ENCODE measurements around the gene NPHP1.
A peak's percentile ranks its signal among the peaks of the same experiment; 100 is the strongest.
"Not testable (repeated sequence)": the region's sequence is repeated elsewhere in the genome, so short reads cannot be mapped to it uniquely, and the experiment has no call there.

Gene NPHP1

DNA sequence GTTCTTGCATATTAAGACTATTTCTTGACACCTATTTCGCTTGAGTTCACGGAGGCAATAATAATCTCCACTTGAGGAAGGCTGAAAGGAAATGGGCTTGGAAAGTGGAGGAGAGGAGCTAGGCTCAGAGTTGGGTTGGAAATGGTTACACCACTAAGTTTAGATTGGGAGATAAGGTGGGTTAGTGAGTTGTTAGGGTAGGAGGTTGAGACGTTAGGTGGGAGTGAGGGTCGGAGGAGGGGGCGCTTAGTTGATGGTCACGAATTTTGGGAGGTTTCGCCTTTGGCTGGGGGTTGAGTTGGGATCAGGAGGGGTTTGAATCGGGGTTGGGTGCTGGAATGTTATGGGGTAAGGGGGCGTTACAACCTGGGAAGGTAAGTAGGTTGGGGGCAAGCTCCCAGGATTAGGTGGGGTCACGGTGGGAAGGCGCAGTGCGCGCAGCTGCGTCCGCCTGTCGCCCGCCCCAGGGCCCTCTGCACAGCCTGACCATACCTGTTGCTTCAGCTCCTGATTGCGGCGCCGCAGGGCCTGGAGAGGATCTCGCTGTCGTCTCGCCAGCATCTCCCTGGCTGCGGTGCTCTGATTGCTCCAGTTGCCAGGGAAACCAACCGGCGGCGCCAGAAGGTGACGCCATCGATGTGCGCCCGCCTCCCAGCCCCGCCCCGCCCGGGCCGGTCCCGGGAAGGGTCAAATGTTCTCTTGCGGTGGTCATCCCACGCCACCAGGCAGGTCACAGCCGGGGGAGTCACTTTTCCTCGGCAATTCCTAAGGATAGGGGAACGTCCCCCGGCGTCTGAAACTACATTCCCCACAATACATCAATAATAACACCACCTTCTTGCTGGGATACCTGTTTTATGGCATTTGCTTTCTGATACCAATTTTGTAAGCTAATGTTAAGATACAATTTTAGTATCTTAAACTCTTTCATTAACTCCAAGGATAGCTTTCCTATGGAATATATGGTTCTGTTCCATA lies at the start of gene NPHP1:
NPHP1 (minus strand) TSS at position 606 of the 978 bp plus-strand sequence; CDS start at position 561, 45 bp downstream.
- no peak for DNase-seq (ENCODE audit: low read depth, low spot score)
- TF ChIP-seq FOXP2 (optimal IDR thresholded peaks at IDR 0.05; ENCODE audit: control extremely low read depth, extremely low read length, insufficient read depth) (no peak), POLR2AphosphoS5 (IDR thresholded peaks at IDR 0.05; ENCODE audit: borderline replicate concordance, low read depth, low read length) (peak; percentile 71), EZH2 (IDR thresholded peaks at IDR 0.05) (no peak)
- H3K9ac ChIP-seq (ENCODE audit: insufficient read length) = peak within 1 kb of the TSS; percentile 64
- H3K27ac ChIP-seq = no peak within 1 kb of the TSS
- H3K36me3 ChIP-seq (ENCODE audit: insufficient read depth, low read length) = peaks cover 1% of the 10 kb centered on the region; the same call in 1 of the 2 replicates
- peak within 1 kb of the TSS; percentile 86 for H3K4me3 ChIP-seq
- no peaks in the 10 kb centered on the region for H3K9me3 ChIP-seq (ENCODE audit: low read depth, low read length)

DNA sequence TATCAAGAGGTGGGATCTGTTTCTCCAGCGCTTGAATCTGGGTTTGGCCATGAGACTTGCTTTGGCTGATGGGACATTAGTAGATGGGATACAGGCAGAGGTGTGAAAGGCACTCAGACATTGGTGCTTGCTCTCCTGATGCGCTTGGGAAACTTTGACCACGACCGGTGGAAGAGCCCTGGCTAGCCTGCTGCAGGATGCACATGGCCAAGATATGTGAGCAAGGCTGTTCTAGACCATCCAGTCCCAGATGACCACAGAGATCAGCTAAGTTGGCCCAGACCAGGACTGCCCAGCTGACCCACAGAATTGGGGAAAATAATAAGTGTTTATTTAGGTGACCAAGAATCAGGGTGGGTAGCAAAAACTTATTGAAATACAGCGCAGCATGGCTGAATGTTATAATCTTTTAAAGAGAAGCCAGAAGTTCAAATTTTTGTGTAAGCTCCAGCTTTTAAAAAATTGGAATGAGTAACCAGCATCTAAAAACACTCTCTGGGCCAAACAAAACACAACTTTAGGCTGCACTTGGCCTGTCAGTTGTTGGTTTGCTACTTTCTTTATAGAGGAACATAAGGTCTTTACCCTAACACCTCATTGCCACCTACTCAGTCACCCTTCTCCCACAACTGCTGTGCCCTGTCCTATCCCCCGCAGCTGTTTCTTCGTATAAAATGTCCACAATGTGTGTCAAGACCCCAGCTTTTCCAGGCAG lies 43.4 kb upstream of the NPHP1 start:
- not testable (repeated sequence) for DNase-seq (ENCODE audit: low read depth, low spot score); H3K9ac ChIP-seq (ENCODE audit: insufficient read length); H3K9me3 ChIP-seq (ENCODE audit: low read depth, low read length); H3K27ac ChIP-seq; H3K36me3 ChIP-seq (ENCODE audit: insufficient read depth, low read length); H3K4me3 ChIP-seq

DNA sequence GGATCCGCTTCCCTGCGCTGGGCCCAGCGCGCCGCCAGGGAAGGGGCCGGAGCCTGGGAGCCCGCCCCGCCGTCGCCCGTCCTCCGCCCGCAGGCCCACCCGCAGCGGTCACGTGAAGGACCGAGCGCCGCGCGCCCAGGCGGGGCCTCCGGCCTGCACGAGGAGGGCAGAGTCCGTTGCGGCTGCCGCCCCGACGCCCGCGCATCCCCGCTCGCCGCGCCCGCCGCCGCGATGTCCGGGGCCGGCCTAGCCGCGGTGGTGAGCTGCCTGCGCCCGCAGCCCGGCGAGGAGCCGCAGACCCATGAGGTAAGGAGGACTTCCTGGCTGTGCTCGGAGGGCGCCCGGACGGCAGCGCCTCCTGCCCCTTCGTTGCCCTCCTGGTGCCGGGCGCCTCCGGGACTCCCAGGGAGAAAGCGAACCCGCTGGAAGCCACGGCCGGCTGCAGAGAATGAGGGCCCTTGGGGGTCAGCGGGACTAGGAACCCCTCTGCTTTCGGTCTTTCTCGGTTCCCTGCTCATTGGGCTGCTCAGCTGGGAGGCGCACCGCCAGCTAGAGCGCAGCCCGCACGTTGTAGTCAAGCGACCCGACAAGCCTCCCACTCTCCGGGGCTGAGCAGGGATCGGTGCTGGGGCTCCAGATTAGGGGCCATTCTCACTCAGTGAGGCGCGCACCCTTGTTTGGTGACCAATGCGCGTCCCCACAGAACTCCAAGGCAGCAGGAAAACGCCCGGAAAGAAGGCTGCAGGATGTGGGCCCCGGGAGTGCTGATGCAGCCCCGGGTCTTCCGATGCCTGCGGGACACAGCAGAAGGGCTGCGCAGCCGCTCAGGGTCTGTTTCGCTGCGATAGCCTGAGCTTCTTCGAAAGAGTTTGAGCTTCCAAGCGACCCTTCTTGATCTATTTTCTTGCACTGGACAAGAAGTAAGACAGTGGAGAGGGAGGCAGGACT lies 40.9 kb upstream of the NPHP1 start:
- H3K36me3 ChIP-seq (ENCODE audit: insufficient read depth, low read length); DNase-seq (ENCODE audit: low read depth, low spot score); H3K9me3 ChIP-seq (ENCODE audit: low read depth, low read length); H3K4me3 ChIP-seq; H3K9ac ChIP-seq (ENCODE audit: insufficient read length); H3K27ac ChIP-seq: not testable (repeated sequence)

DNA sequence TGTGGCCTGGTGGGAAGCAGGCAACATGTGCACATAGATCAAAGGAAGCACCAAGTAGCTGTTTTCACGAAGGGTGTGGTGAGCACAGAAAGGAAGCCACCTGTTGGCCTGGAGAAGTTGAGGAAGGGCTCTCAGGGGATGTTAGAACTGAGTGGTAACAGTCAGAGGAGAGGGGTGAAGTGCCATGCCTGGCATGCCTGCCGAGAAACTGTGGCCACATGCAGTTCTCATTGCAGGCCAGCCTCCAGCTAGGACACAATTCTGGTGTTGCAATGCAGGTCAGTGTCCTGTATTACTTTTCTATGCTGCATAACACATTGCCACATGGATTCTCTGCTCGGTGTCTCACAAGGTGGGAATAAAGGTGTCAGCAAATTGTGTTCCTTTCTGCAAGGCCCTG lies 38.5 kb upstream of the NPHP1 start:
- not testable (repeated sequence) for H3K9ac ChIP-seq (ENCODE audit: insufficient read length); DNase-seq (ENCODE audit: low read depth, low spot score); H3K27ac ChIP-seq; H3K4me3 ChIP-seq; H3K9me3 ChIP-seq (ENCODE audit: low read depth, low read length); H3K36me3 ChIP-seq (ENCODE audit: insufficient read depth, low read length)

DNA sequence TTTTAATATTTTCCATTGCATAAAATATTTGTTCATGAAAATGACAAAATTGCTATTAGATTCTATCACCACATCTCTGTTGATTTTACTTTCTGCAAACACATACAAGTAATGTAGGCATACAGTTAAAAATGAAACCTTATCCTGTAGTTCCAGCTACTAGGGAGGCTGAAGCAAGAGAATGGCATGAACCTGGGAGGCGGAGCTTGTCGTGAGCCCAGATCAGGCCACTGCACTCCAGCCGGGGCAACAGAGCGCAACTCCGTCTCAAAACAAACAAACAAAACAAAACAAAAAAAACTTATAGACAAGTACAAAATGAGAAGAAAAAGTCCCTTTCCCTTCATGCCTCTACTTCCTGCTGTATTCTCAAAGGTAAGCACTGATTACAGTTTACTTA lies 29.7 kb upstream of the NPHP1 start:
- H3K36me3 ChIP-seq (ENCODE audit: insufficient read depth, low read length); DNase-seq (ENCODE audit: low read depth, low spot score); H3K4me3 ChIP-seq; H3K9ac ChIP-seq (ENCODE audit: insufficient read length); H3K27ac ChIP-seq; H3K9me3 ChIP-seq (ENCODE audit: low read depth, low read length): not testable (repeated sequence)

DNA sequence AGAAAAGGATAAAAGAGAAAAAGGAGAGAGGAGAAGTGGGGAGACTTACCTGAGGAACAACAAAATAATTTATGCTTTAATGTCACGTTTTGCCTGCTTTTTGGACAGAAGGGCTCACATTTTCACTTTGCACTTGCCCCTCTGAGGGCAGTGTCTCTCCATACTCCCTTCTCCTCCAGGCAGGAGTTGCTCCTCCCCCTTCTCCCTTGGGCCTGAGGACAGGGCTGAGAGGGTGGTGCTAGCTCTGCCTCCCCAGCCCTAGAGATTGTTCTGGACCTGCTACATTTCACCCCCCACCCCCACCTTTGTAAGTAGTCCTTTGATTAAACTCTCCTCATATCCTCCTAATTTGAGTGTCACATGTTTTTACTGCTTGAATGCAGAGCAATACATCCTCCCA lies 25.1 kb upstream of the NPHP1 start:
- H3K4me3 ChIP-seq; DNase-seq (ENCODE audit: low read depth, low spot score): not testable (repeated sequence)

DNA sequence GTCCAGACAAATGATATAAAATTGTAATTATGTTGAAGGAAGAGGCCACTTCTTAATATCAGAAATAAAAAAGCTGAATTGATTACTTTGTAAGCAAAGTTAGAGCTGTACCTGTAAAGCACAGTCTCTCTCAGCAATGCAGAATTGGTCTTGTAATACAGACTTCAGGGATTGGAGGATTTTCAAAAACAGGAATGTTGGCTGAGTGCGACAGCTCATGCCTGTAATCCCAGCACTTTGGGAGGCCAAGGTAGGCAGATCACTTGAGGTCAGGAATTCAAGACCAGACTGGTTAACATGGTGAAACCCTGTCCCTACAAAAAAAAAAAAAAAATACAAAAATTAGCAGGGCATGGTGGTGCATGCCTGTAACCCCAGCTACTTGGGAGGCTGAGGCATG lies 17.8 kb upstream of the NPHP1 start:
- DNase-seq (ENCODE audit: low read depth, low spot score) = not testable (repeated sequence)

More for the DNA sequence above, 25.1 kb upstream of the NPHP1 start:
- H3K9ac ChIP-seq (ENCODE audit: insufficient read length); H3K36me3 ChIP-seq (ENCODE audit: insufficient read depth, low read length); H3K27ac ChIP-seq; H3K9me3 ChIP-seq (ENCODE audit: low read depth, low read length): not testable (repeated sequence)

DNA sequence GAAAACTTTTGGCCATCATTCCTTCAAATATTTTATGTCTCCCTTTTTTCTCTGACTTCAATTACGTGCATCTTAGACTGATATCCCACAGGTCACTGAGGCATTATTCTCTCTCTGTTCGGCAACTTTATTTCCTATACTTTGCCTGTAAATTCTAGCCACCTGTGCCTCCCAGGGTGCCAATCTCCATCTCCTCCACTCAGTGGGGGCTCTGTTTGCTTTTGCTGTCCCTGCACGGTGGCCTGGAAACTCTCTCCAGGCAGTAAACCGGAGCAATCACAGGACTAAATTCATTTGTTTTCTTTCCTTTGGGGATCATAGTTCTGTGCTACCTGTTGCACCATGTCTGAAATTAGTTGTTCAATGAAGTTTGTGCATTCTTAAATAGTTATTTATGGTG lies 17.1 kb upstream of the NPHP1 start:
- no peak for DNase-seq (ENCODE audit: low read depth, low spot score)
- TF ChIP-seq EZH2 (IDR thresholded peaks at IDR 0.05) (no peak), POLR2AphosphoS5 (IDR thresholded peaks at IDR 0.05; ENCODE audit: borderline replicate concordance, low read depth, low read length) (no peak), FOXP2 (optimal IDR thresholded peaks at IDR 0.05; ENCODE audit: control extremely low read depth, extremely low read length, insufficient read depth) (no peak)
- no peaks in the 10 kb centered on the region for H3K9me3 ChIP-seq (ENCODE audit: low read depth, low read length)
- no peak overlapping the region for H3K9ac ChIP-seq (ENCODE audit: insufficient read length)
- H3K27ac ChIP-seq = no peak overlapping the region
- no peaks in the 10 kb centered on the region for H3K36me3 ChIP-seq (ENCODE audit: insufficient read depth, low read length)
- H3K4me3 ChIP-seq = no peak overlapping the region

More for the DNA sequence above, 17.8 kb upstream of the NPHP1 start:
- H3K36me3 ChIP-seq (ENCODE audit: insufficient read depth, low read length); H3K4me3 ChIP-seq; H3K27ac ChIP-seq; H3K9ac ChIP-seq (ENCODE audit: insufficient read length); H3K9me3 ChIP-seq (ENCODE audit: low read depth, low read length): not testable (repeated sequence)

DNA sequence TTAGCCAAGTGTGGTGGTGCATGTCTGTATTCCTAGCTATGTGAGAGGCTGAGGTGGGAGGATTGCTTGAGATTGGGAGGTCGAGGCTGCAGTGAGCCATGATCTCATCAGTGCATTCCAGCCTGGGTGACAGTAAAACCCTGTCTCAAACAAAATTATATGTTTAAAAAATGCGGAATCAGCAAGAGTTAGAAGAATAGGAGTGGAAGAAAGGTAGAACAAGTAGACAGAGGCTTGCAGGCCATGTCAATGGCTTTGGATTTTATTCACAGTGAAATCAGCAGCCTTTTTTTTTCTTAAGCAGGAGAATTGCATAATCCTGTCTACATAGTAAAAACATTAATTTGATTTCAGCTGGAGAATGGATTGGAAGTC lies 15.4 kb upstream of the NPHP1 start:
- Histone ChIP-seq H3K4me3 (no peak overlapping the region), H3K9ac (ENCODE audit: insufficient read length) (no peak overlapping the region), H3K36me3 (ENCODE audit: insufficient read depth, low read length) (no peaks in the 10 kb centered on the region), H3K9me3 (ENCODE audit: low read depth, low read length) (no peaks in the 10 kb centered on the region), H3K27ac (no peak overlapping the region)
- DNase-seq (ENCODE audit: low read depth, low spot score) = no peak
- TF ChIP-seq EZH2 (IDR thresholded peaks at IDR 0.05) = no peak
- no peak for TF ChIP-seq POLR2AphosphoS5 (IDR thresholded peaks at IDR 0.05; ENCODE audit: borderline replicate concordance, low read depth, low read length)
- no peak for TF ChIP-seq FOXP2 (optimal IDR thresholded peaks at IDR 0.05; ENCODE audit: control extremely low read depth, extremely low read length, insufficient read depth)

All from SK-N-MC (cell line).